Fibroblast of lung (primary cell): ENCODE data around the gene NFATC2IP.

Source experiments
- EZH2 ChIP-seq: IDR thresholded peaks from 2 replicates; pipeline ENCODE4 v1.5.1; 2012; ENCODE audit warnings: low read length, control low read depth, mild to moderate bottlenecking; ENCODE audit errors: missing control alignments
- TF ChIP-seq, protein P1 (sequence below), 2 donors: IDR thresholded peaks in 1 of 2; conservative IDR thresholded peaks in 1 of 2; 1 replicate in 1 of 2; 2 replicates in 1 of 2; pipeline ENCODE4 v1.5.1; 2011 to 2012; ENCODE audit warnings: low read length in 2 of 2, control low read depth in 1 of 2, inconsistent platforms in 1 of 2, low read depth in 1 of 2, mild to moderate bottlenecking in 1 of 2

DNA sequence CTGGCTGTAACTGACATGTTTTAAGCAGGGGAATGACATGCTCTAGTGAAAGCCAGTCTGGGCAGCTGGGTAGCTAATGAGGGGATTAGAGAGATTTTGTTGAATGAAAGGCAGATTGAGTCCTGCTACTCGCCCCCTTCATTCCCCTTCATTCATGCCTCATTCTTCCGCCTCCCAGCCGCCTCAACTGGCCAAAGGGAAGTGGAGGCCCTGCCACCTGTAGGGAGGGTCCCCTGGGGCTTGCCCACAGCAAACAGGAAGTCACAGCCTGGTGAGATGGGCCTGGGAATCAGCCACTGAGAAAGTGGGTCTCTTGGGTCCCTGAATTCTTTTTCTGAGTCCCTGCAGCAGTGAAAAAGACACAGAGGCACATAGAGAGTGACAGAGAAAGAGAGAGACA, 20.1 kb upstream of the NFATC2IP start:
- TF ChIP-seq, protein P1, sequence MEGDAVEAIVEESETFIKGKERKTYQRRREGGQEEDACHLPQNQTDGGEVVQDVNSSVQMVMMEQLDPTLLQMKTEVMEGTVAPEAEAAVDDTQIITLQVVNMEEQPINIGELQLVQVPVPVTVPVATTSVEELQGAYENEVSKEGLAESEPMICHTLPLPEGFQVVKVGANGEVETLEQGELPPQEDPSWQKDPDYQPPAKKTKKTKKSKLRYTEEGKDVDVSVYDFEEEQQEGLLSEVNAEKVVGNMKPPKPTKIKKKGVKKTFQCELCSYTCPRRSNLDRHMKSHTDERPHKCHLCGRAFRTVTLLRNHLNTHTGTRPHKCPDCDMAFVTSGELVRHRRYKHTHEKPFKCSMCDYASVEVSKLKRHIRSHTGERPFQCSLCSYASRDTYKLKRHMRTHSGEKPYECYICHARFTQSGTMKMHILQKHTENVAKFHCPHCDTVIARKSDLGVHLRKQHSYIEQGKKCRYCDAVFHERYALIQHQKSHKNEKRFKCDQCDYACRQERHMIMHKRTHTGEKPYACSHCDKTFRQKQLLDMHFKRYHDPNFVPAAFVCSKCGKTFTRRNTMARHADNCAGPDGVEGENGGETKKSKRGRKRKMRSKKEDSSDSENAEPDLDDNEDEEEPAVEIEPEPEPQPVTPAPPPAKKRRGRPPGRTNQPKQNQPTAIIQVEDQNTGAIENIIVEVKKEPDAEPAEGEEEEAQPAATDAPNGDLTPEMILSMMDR (conservative IDR thresholded peaks at IDR 0.05 in 1 of 2, IDR thresholded peaks at IDR 0.05 in 1 of 2; ENCODE audit: low read depth in 1 of 2, low read length in 2 of 2), result no peak
- TF ChIP-seq EZH2, result no peak
